Measurements from ENCODE around the gene SMIM27.

DNA sequence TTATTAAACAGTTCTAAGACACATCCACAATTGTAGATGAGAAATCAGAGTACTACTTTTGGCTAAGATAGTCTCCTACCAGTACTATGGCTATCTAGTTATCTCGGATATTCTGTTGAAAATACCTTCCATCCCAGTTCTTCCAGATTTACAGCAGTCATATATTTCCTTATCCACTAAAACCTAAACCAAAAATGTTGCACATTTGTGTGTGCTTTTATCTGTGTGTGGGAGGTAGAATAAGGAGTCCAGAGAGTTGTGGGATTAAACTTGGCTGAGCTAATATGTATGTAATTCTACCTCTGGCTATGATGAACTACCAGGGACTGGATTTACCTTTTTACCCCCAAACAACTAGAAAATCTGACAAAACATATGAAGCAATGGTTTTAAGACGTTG is 38.3 kb downstream of the SMIM27 start:
- TF ChIP-seq, protein P1, sequence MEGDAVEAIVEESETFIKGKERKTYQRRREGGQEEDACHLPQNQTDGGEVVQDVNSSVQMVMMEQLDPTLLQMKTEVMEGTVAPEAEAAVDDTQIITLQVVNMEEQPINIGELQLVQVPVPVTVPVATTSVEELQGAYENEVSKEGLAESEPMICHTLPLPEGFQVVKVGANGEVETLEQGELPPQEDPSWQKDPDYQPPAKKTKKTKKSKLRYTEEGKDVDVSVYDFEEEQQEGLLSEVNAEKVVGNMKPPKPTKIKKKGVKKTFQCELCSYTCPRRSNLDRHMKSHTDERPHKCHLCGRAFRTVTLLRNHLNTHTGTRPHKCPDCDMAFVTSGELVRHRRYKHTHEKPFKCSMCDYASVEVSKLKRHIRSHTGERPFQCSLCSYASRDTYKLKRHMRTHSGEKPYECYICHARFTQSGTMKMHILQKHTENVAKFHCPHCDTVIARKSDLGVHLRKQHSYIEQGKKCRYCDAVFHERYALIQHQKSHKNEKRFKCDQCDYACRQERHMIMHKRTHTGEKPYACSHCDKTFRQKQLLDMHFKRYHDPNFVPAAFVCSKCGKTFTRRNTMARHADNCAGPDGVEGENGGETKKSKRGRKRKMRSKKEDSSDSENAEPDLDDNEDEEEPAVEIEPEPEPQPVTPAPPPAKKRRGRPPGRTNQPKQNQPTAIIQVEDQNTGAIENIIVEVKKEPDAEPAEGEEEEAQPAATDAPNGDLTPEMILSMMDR (IDR thresholded peaks at IDR 0.05), result no peak
- no peak for TF ChIP-seq POLR2A (IDR thresholded peaks at IDR 0.05)
